GM12891 (cell line): ENCODE results near the gene ZSCAN12.

Experiments used
- DNase-seq: peaks from one replicate; pipeline ENCODE4 v3.0.0; 2011; ENCODE audit warnings: low spot score; ENCODE audit not compliant: insufficient read length
- FAIRE-seq: peaks from 2 replicates; lab custom pipeline; 2011; peaks lifted over from hg19 to GRCh38; lab: Jason Lieb, UNC
- PAX5 ChIP-seq: IDR thresholded peaks from 2 replicates; pipeline ENCODE4 v1.6.1; 2011; ENCODE audit warnings: low read length, moderate library complexity, mild to moderate bottlenecking; ENCODE audit not compliant: insufficient read depth, severe bottlenecking
- POLR2A ChIP-seq: IDR thresholded peaks from 2 replicates; pipeline ENCODE4 v1.6.1; 2011; ENCODE audit warnings: low read depth, low read length, control low read depth
- POLR2AphosphoS5 ChIP-seq: IDR thresholded peaks from 2 replicates; pipeline ENCODE4 v1.6.1; 2011; ENCODE audit warnings: low read depth, low read length, control low read depth
- POU2F2 ChIP-seq: IDR thresholded peaks from 2 replicates; pipeline ENCODE4 v1.6.1; 2011; ENCODE audit warnings: low read depth, mild to moderate bottlenecking, control low read depth, low read length, moderate library complexity
- SPI1 ChIP-seq: IDR thresholded peaks from 2 replicates; pipeline ENCODE4 v1.6.1; 2011; ENCODE audit warnings: low read depth, low read length, control low read depth
- TAF1 ChIP-seq: IDR thresholded peaks from 2 replicates; pipeline ENCODE4 v1.6.1; 2011; ENCODE audit warnings: low read depth, low read length, control low read depth

The ZSCAN12 gene

GRCh38 chr6:28395918-28396317 lies 3.6 kb downstream of the ZSCAN12 start:
- TF ChIP-seq POU2F2, result no peak
- no peak for TF ChIP-seq TAF1
- TF ChIP-seq PAX5, result no peak
- no peak for TF ChIP-seq POLR2AphosphoS5
- TF ChIP-seq POLR2A, result no peak
- TF ChIP-seq SPI1, result no peak
- no peak for FAIRE-seq
- no peak for DNase-seq

- DNase-seq, result no peak
- no peak for FAIRE-seq
- TF ChIP-seq SPI1 (no peak), PAX5 (no peak), TAF1 (no peak), POLR2AphosphoS5 (no peak), POLR2A (no peak), POU2F2 (no peak)
Observed at GRCh38 chr6:28393912-28394662, 5.5 kb downstream of the ZSCAN12 start.

DNA sequence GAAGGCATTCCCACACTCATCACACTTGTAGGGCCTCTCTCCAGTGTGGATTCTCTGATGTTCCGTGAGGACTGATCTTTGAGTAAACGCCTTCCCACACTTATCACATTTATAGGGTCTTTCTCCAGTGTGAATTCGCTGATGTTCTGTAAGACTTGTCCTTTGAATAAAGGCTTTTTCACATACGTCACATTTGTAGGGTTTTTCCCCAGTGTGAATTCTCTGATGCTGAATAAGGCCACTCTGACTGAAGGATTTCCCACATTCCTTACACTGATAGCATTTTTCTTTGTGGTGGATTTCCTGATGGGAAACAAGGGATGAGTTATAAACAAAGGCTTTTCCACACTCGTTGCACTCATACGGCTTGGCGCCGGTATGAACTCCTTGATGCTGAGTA lies 8.9 kb downstream of the ZSCAN12 start:
- FAIRE-seq (no peak), DNase-seq (no peak)
- TF ChIP-seq TAF1, result no peak
- TF ChIP-seq POU2F2, result no peak
- TF ChIP-seq POLR2A, result no peak
- no peak for TF ChIP-seq SPI1
- no peak for TF ChIP-seq PAX5
- no peak for TF ChIP-seq POLR2AphosphoS5

DNA sequence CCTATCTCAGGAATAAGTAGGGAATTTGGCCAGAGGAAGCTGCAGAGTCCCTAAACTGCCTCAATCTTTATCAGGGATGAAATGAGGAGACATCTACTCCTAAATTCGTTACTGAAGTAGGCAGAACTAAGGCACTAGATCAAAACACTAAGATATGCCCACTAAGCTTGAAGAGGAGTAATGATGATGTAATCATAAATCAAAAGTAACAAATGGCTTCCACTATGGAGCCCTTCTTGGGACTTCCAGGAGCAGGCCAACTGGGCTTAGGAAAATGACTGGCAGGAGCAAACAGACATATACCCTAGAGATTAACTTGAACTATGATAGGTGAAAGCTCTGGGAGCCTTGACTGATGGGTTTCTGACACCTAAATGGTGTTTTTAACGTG lies 15.4 kb downstream of the ZSCAN12 start:
- FAIRE-seq (no peak), DNase-seq (no peak)
- TF ChIP-seq POU2F2 (no peak), TAF1 (no peak), POLR2AphosphoS5 (no peak), SPI1 (no peak), PAX5 (no peak), POLR2A (no peak)

- DNase-seq (peak; percentile 47), FAIRE-seq (peak; percentile 97)
- peak; percentile 70; the same call in 1 of the 2 replicates for TF ChIP-seq POU2F2
- TF ChIP-seq PAX5, result peak; percentile 79
- TF ChIP-seq TAF1, result peak; percentile 48; the same call in 1 of the 2 replicates
- TF ChIP-seq SPI1, result no peak
- TF ChIP-seq POLR2A, result peak; percentile 77
- peak; percentile 71; the same call in 1 of the 2 replicates for TF ChIP-seq POLR2AphosphoS5
Observed at GRCh38 chr6:28383235-28384142, 16.1 kb downstream of the ZSCAN12 start.

DNA sequence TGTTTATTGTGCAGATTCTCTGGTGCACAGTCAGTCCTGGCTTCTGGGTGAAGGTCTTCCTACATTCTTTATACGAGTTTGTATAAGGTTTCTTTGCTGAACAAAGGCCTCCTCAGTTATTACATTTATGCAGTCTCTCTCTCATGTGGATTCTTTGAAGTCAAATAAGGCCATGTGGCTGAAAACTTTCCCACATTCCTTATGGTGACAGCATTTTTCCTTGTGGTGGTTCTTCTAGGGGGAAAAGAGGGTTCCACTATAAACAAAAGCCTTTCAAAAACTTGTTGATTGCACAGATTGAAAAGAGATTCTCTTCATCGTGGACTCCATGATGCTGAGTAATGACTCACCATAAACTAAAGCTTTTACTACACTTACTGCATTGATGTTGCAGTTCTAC lies 19.2 kb downstream of the ZSCAN12 start:
- FAIRE-seq (no peak), DNase-seq (no peak)
- TF ChIP-seq TAF1 (no peak), PAX5 (no peak), POU2F2 (no peak), SPI1 (no peak), POLR2AphosphoS5 (no peak), POLR2A (no peak)

GRCh38 chr6:28378644-28379043 lies 20.9 kb downstream of the ZSCAN12 start:
- DNase-seq, result no peak
- TF ChIP-seq POU2F2 (no peak), SPI1 (no peak), TAF1 (no peak), PAX5 (no peak), POLR2AphosphoS5 (no peak), POLR2A (no peak)
- FAIRE-seq, result no peak

DNA sequence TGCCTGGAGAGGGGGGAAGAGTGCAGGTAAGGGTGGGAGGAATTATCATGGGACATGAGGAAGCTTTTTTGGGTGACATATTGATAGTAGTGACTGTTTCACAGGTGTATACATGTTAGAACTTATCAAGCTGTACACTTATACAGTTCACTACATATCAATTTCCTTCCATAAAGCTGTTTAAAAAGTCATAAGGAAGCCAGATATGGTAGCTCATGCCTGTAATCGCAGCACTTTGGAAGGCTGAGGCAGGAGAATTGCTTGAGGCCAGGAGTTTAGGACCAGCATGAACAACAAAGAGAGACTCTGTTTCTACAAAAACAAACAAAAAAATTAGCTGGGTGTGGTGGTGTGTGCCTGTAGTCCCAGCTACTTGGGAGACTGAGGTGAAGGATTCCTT lies 21.7 kb downstream of the ZSCAN12 start:
- FAIRE-seq (peak; percentile 9), DNase-seq (no peak)
- TF ChIP-seq TAF1, result no peak
- no peak for TF ChIP-seq POLR2A
- no peak for TF ChIP-seq POU2F2
- no peak for TF ChIP-seq SPI1
- TF ChIP-seq PAX5, result no peak
- no peak for TF ChIP-seq POLR2AphosphoS5

GRCh38 chr6:28373925-28374324 lies 25.6 kb downstream of the ZSCAN12 start:
- FAIRE-seq, result no peak
- TF ChIP-seq POLR2A (no peak), SPI1 (no peak), POLR2AphosphoS5 (no peak), POU2F2 (no peak), PAX5 (no peak), TAF1 (no peak)

More at GRCh38 chr6:28373925-28374324, 25.6 kb downstream of the ZSCAN12 start:
- no peak for DNase-seq
